A549 (cell line): ENCODE measurements around the gene SUN1. TPM values are rescaled to one million over a fixed set of nuclear protein-coding genes. Genes with fewer than 3 reads are reported as not detected.

ENCODE experiments used
- ATAC-seq, 2 experiments: fragments of 200-7000 bp in 1 of 2; fragments of >200 bp in 1 of 2; cut with Nextera tagmentation in 1 of 2; cut with Tn5 transposase in 1 of 2; 3 replicates each; pipeline versions ENCODE4 v1.8.0 to v1.9.1; 2018 to 2020; ENCODE audit warnings: mild to moderate bottlenecking in 1 of 2, moderate library complexity in 1 of 2
- CTCF ChIA-PET: fragments of 300-600 bp; sonication (Branson Sonifier 250); formaldehyde crosslinking; extraction: SDS; loops from one replicate; lab custom pipeline; 2021; ENCODE audit warnings: antibody characterized with exemption, inconsistent platforms; lab: Yijun Ruan, JAX
- POLR2A ChIA-PET: fragments of 350-600 bp; formaldehyde crosslinking; extraction: SDS; loops from one replicate; lab custom pipeline; 2021; ENCODE audit warnings: antibody characterized with exemption, inconsistent platforms; lab: Yijun Ruan, JAX
- DNase-seq, 2 experiments: peaks; one replicate each; pipeline versions ENCODE4 v3.0.0 to v3.0.0-alpha.2; 2011 to 2016; ENCODE audit warnings: low read depth in 1 of 2, low spot score in 1 of 2
- FAIRE-seq: peaks from 2 replicates; lab custom pipeline; 2011; peaks lifted over from hg19 to GRCh38; lab: Jason Lieb, UNC
- H3K27ac ChIP-seq, 2 experiments: fragments of >200 bp; sonication (Bioruptor Twin); formaldehyde crosslinking; 3 replicates each; pipeline ENCODE4 v1.5.1; 2016 to 2017
- H3K4me1 ChIP-seq: fragments of >200 bp; sonication (Bioruptor Twin); formaldehyde crosslinking; 3 replicates; pipeline ENCODE4 v1.6.1; 2016
- H3K4me2 ChIP-seq: fragments of >200 bp; sonication (Bioruptor Twin); formaldehyde crosslinking; 3 replicates; pipeline ENCODE4 v1.6.1; 2016
- H3K4me3 ChIP-seq: fragments of >200 bp; sonication (Bioruptor Twin); formaldehyde crosslinking; 3 replicates; pipeline ENCODE4 v1.5.1; 2016
- H3K9me3 ChIP-seq: fragments of >200 bp; sonication (Bioruptor Twin); formaldehyde crosslinking; 3 replicates; pipeline ENCODE4 v1.6.1; 2016
- BHLHE40 ChIP-seq: IDR thresholded peaks from 2 replicates; pipeline ENCODE4 v1.6.1; 2012; ENCODE audit warnings: low read depth, low read length, inconsistent platforms
- CHD2 ChIP-seq: fragments of 150-350 bp; IDR thresholded peaks from 2 replicates; pipeline ENCODE4 v1.6.1; 2014; ENCODE audit warnings: low read length; ENCODE audit not compliant: partially characterized antibody
- CHD4 ChIP-seq: fragments of 200-600 bp; sonication (generic); IDR thresholded peaks from 2 replicates; pipeline ENCODE4 v1.6.1; 2016; ENCODE audit warnings: antibody characterized with exemption, mild to moderate bottlenecking, borderline replicate concordance
- ESRRA ChIP-seq: fragments of 150-350 bp; IDR thresholded peaks from 2 replicates; pipeline ENCODE4 v1.6.1; 2014; ENCODE audit warnings: mild to moderate bottlenecking, low read length, borderline replicate concordance
- HDAC2 ChIP-seq: fragments of 200-600 bp; sonication (generic); IDR thresholded peaks from 2 replicates; pipeline ENCODE4 v1.6.1; 2016
- HEYL ChIP-seq: fragments of 250-450 bp; sonication (Bioruptor Pico); IDR thresholded peaks from 2 replicates; pipeline ENCODE4 v1.8.0; 2021; ENCODE audit warnings: mild to moderate bottlenecking, moderate library complexity
- HOXB13 ChIP-seq: fragments of 250-450 bp; sonication (Bioruptor Pico); IDR thresholded peaks from 2 replicates; pipeline ENCODE4 v1.5.0; 2020; ENCODE audit warnings: low read depth, mild to moderate bottlenecking, moderate library complexity
- HOXB5 ChIP-seq: fragments of 250-450 bp; sonication (Bioruptor Pico); IDR thresholded peaks from 2 replicates; pipeline ENCODE4 v1.5.0; 2020; ENCODE audit warnings: mild to moderate bottlenecking, moderate library complexity
- KDM1A ChIP-seq: fragments of 200-600 bp; sonication (generic); IDR thresholded peaks from 2 replicates; pipeline ENCODE4 v1.6.1; 2016; ENCODE audit warnings: low read depth, mild to moderate bottlenecking
- KDM5A ChIP-seq: fragments of 200-600 bp; sonication (generic); IDR thresholded peaks from 2 replicates; pipeline ENCODE4 v1.6.1; 2016; ENCODE audit warnings: antibody characterized with exemption, mild to moderate bottlenecking
- NFE2L2 ChIP-seq: fragments of 150-350 bp; conservative IDR thresholded peaks from 2 replicates; pipeline ENCODE4 v1.6.1; 2014; ENCODE audit warnings: low read length
- PHF8 ChIP-seq: fragments of 200-600 bp; sonication (generic); IDR thresholded peaks from 2 replicates; pipeline ENCODE4 v1.6.1; 2016; ENCODE audit warnings: low read depth, mild to moderate bottlenecking, antibody characterized with exemption, moderate library complexity, borderline replicate concordance
- RAD21 ChIP-seq, 2 experiments: fragments of >200 bp in 1 of 2; sonication (Bioruptor Twin) in 1 of 2; formaldehyde crosslinking in 1 of 2; IDR thresholded peaks in 1 of 2; conservative IDR thresholded peaks in 1 of 2; 2 replicates in 1 of 2; 3 replicates in 1 of 2; pipeline ENCODE4 v1.6.1; 2012 to 2018; ENCODE audit warnings: inconsistent platforms in 1 of 2
- RNF2 ChIP-seq: fragments of 200-600 bp; sonication (generic); IDR thresholded peaks from 2 replicates; pipeline ENCODE4 v1.6.1; 2016; ENCODE audit warnings: low read depth, mild to moderate bottlenecking, antibody characterized with exemption, moderate library complexity, borderline replicate concordance
- SMC3 ChIP-seq: fragments of >200 bp; sonication (Bioruptor Twin); formaldehyde crosslinking; IDR thresholded peaks from 3 replicates; pipeline ENCODE4 v1.6.1; 2018; ENCODE audit warnings: inconsistent platforms
- TFCP2L1 ChIP-seq: fragments of 250-450 bp; sonication (Bioruptor Pico); IDR thresholded peaks from 2 replicates; pipeline ENCODE4 v1.5.0; 2021; ENCODE audit warnings: mild to moderate bottlenecking
- ZC3H11A ChIP-seq: fragments of 450-650 bp; IDR thresholded peaks from 2 replicates; pipeline ENCODE4 v1.6.1; 2014; ENCODE audit warnings: antibody characterized with exemption, mild to moderate bottlenecking
- ZNF302 ChIP-seq: fragments of 250-450 bp; sonication (Bioruptor Pico); IDR thresholded peaks from 2 replicates; pipeline ENCODE4 v1.9.0; 2021; ENCODE audit warnings: inconsistent platforms, mild to moderate bottlenecking, moderate library complexity
- WGBS: methylation state at CpG from one replicate; pipeline ENCODE4 v1.1.6; 2017; ENCODE audit errors: missing lambda C conversion rate; 5-methylcytosine and 5-hydroxymethylcytosine counted together
- polyA plus RNA-seq, 4 experiments: library from polyadenylated mRNA; depleted of rRNA in 3 of 4; stranded (reverse); fragments of >200 nt; fragmentation: RNase III in 1 of 4; extraction: RNeasy Plus Mini Kit Qiagen cat#74134 plus additional on column Dnase treatment in 1 of 4; gene quantifications; 2 replicates in 3 of 4; 3 replicates in 1 of 4; pipeline ENCODE4 v1.2.3, GENCODE V29; 2011 to 2017
- TF ChIP-seq, protein P1 (sequence below): fragments of 250-450 bp; sonication (Bioruptor Pico); IDR thresholded peaks from 2 replicates; pipeline ENCODE4 v1.5.0; 2021; ENCODE audit warnings: mild to moderate bottlenecking, moderate library complexity, borderline replicate concordance
- TF ChIP-seq, protein P2 (sequence below): fragments of >200 bp; sonication (Bioruptor Twin); formaldehyde crosslinking; IDR thresholded peaks from 2 replicates; pipeline ENCODE4 v1.6.1; 2016
- TF ChIP-seq, protein P3 (sequence below): fragments of >200 bp; sonication (Bioruptor Twin); formaldehyde crosslinking; IDR thresholded peaks from 3 replicates; pipeline ENCODE4 v1.5.1; 2016

SUN1 gene
- polyA plus RNA-seq, 2 of the 4 experiments (the other 2 are of a cell fraction): 60.7 to 130 TPM

DNA sequence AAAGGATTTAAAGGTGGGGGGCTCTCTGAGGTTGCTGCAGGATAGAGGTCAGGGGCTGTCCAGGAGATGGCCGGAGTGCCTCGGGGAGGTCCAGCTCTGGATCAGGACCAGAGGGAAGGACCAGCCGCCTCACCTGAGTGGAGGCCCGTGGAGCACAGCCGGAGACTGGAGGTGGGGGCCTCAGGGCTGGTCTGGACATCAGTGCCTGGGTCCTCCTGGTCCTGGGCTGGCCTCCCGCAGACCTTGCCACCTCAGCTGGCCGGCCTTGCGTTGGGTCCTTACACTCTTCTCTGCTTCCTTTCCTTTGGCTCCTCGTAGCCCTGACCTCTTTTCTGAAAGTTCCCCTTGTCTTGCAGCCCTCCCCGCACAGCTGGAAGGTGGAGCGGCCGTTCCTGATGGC, 2.0 kb downstream of the SUN1 start (continued):
- TF ChIP-seq, protein P1, sequence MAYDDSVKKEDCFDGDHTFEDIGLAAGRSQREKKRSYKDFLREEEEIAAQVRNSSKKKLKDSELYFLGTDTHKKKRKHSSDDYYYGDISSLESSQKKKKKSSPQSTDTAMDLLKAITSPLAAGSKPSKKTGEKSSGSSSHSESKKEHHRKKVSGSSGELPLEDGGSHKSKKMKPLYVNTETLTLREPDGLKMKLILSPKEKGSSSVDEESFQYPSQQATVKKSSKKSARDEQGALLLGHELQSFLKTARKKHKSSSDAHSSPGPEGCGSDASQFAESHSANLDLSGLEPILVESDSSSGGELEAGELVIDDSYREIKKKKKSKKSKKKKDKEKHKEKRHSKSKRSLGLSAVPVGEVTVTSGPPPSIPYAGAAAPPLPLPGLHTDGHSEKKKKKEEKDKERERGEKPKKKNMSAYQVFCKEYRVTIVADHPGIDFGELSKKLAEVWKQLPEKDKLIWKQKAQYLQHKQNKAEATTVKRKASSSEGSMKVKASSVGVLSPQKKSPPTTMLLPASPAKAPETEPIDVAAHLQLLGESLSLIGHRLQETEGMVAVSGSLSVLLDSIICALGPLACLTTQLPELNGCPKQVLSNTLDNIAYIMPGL (CRISPR knock-in tag): no peak
- TF ChIP-seq RNF2 (no peak), ZNF302 (CRISPR knock-in tag) (no peak), ZC3H11A (no peak)

DNA sequence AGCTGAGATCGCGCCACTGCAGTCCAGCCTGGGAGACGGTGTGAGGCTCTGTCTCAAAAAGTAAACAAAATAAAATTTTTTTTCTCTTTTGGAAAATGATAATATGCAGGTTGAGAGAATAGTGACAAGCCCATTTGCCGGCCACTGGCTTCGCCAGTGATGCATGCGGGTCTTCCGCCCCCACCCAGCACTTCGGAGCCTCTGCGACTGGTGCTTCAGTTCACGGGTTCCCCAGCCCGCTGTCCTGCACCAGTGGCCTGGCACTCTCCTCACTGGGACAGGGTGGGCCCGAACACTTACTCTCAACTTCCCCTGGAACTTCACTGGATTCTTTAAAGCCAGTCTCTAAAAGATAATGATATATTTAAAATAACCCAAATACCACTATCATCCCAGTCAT, 2.7 kb downstream of the SUN1 start:
- no peak overlapping the region for H3K27ac ChIP-seq
- ChIA-PET CTCF (no interaction called here), POLR2A (no interaction called here)

DNA sequence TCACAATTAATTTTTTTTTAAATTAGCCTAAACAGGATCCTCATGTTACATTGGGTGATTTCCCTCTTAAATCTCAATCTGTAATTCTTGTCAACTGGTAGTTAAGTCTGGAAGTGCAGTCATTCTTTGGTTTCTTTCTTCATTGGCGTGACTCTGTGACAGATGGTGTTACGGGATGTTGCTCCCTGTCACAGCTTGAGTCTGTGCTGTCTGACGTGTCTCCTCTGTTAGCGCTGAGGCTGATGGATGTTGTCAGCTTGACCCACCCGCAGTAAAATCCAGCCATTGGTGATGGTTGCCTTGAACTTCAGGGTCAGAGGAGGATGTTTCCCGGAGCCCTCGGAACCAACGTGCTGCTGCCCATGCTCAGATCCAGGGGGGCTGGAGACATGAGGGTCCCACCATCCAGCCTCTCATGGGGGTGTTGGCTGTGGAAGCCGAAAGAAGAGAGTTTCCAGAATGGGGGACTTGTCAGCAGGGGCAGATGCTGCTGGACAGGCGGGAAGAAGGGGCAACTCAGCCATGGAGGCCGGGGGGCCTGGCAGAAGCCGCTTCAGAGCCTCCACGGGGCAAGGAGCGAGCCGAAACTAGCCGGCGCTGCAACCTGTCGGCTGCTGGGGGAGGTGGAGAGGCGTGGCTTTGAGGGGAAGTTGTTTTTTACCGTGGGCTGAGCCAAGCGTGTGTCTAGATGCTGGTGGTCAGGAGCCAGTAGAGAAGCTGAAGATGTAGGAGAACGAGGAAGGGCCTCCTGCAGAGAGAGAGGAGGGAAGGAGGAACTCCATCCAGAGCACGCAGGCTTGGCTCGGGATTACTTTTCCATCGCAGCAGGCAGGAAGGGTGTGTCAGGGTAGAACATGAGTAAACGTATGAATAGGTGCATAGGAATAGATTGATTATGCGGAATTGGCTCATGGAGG, 3.5 kb downstream of the SUN1 start:
- H3K4me2 ChIP-seq: no peak overlapping the region
- ChIA-PET CTCF (interaction anchor here (0.6 to 6.7 kb wide), 14 partner anchors 9 to 514 kb away, joined by 3 to 39 read pairs (median 4); no protein-coding TSS in a partner anchor), POLR2A (interaction anchor here (1.1 kb wide), 1 partner anchor 37 kb away, joined by 4 read pairs; no protein-coding TSS in a partner anchor)
- H3K4me1 ChIP-seq: peaks cover 32% of the 10 kb centered on the region
- 76% methylated on average over 27 of the region's 27 CpGs for WGBS
- TF ChIP-seq HOXB13 (CRISPR knock-in tag) (no peak), SMC3 (no peak), HDAC2 (no peak)
- H3K27ac ChIP-seq: no peak overlapping the region
- no peak overlapping the region for H3K4me3 ChIP-seq
- H3K9me3 ChIP-seq: no peaks in the 10 kb centered on the region
- ATAC-seq (peak in 1 of 2 experiments; percentile 10; a peak in 2 of 6 replicates), DNase-seq (no peak), FAIRE-seq (no peak)

More for the DNA sequence above, 2.7 kb downstream of the SUN1 start:
- 95% methylated on average over 12 of the region's 12 CpGs for WGBS
- peaks cover 36% of the 10 kb centered on the region for H3K4me1 ChIP-seq
- H3K4me3 ChIP-seq: no peak overlapping the region
- no peak overlapping the region for H3K4me2 ChIP-seq
- H3K9me3 ChIP-seq: no peaks in the 10 kb centered on the region
- DNase-seq (no peak), ATAC-seq (no peak), FAIRE-seq (no peak)
- TF ChIP-seq PHF8: no peak
- no peak for TF ChIP-seq BHLHE40
- TF ChIP-seq TFCP2L1 (CRISPR knock-in tag): no peak
- TF ChIP-seq ESRRA: no peak
- TF ChIP-seq HOXB5 (CRISPR knock-in tag): no peak
- TF ChIP-seq, protein P2, sequence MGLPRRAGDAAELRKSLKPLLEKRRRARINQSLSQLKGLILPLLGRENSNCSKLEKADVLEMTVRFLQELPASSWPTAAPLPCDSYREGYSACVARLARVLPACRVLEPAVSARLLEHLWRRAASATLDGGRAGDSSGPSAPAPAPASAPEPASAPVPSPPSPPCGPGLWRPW: no peak
- TF ChIP-seq KDM1A: no peak
- TF ChIP-seq NFE2L2: no peak
- TF ChIP-seq CHD2: no peak
- no peak for TF ChIP-seq HEYL (CRISPR knock-in tag)
- no peak for TF ChIP-seq KDM5A

DNA sequence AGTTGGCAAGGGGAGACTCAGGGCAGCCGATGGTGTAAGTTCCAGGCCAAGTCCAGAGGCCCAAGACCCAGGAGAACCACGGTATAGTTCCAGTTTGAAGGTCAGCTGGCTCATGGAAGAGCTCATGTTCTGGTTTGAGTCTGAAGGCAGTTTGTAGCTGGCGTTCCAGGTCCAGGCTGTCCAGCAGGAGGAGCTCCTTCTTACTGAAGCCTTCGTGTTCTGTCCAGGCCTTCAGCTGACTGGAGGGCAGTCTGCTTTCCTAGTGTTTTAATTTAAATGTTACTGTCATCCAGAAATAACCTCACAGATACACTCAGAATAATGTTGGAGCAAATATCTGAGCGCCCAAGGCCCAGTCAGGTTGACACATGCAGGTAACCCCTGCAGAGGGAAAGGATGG, 4.2 kb downstream of the SUN1 start:
- TF ChIP-seq SMC3: 0 out of 3 replicates have a peak, but pooled peaks have one; percentile 27
- TF ChIP-seq CHD4: no peak
- TF ChIP-seq, protein P3, sequence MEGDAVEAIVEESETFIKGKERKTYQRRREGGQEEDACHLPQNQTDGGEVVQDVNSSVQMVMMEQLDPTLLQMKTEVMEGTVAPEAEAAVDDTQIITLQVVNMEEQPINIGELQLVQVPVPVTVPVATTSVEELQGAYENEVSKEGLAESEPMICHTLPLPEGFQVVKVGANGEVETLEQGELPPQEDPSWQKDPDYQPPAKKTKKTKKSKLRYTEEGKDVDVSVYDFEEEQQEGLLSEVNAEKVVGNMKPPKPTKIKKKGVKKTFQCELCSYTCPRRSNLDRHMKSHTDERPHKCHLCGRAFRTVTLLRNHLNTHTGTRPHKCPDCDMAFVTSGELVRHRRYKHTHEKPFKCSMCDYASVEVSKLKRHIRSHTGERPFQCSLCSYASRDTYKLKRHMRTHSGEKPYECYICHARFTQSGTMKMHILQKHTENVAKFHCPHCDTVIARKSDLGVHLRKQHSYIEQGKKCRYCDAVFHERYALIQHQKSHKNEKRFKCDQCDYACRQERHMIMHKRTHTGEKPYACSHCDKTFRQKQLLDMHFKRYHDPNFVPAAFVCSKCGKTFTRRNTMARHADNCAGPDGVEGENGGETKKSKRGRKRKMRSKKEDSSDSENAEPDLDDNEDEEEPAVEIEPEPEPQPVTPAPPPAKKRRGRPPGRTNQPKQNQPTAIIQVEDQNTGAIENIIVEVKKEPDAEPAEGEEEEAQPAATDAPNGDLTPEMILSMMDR: peak; percentile 53
- TF ChIP-seq RAD21 (conservative IDR thresholded peaks at IDR 0.05 in 1 of 2, IDR thresholded peaks at IDR 0.05 in 1 of 2): peak in 1 of 2 experiments; percentile 38; a peak in 2 of 5 replicates

More for the DNA sequence above, 4.2 kb downstream of the SUN1 start:
- ATAC-seq (peak; percentile 75 to 81; a peak in 5 of 6 replicates), DNase-seq (peak; percentile 18 to 70), FAIRE-seq (no peak)
- H3K27ac ChIP-seq: no peak overlapping the region
- H3K4me3 ChIP-seq: no peak overlapping the region
- no peaks in the 10 kb centered on the region for H3K9me3 ChIP-seq
- 39% methylated on average over 5 of the region's 5 CpGs for WGBS
- peaks cover 25% of the 10 kb centered on the region for H3K4me1 ChIP-seq
- CTCF ChIA-PET: interaction anchor here (0.6 to 6.7 kb wide), 15 partner anchors 9 to 514 kb away, joined by 3 to 39 read pairs (median 3); no protein-coding TSS in a partner anchor
- no peak overlapping the region for H3K4me2 ChIP-seq
- POLR2A ChIA-PET: interaction anchor here (1.1 kb wide), 1 partner anchor 37 kb away, joined by 4 read pairs; no protein-coding TSS in a partner anchor
